Epithelial cell of umbilical artery (primary cell): ENCODE results near the gene RBM33. TPM values are rescaled to one million over a fixed set of nuclear protein-coding genes. Genes with fewer than 3 reads are reported as not detected.

ENCODE experiments used
- total RNA-seq: library from RNA; depleted of rRNA; stranded (reverse); fragments of >200 nt; gene quantifications from 2 replicates; pipeline ENCODE4 v1.2.3, GENCODE V29; 2014

Gene RBM33
- total RNA-seq, result 15.3 and 27.8 TPM in 2 replicates

GRCh38 chr7:155644178-155644970 is at the start of gene RBM33:
RBM33 (plus strand) TSS chr7:155644661; CDS start chr7:155644877, 216 bp downstream.

DNA sequence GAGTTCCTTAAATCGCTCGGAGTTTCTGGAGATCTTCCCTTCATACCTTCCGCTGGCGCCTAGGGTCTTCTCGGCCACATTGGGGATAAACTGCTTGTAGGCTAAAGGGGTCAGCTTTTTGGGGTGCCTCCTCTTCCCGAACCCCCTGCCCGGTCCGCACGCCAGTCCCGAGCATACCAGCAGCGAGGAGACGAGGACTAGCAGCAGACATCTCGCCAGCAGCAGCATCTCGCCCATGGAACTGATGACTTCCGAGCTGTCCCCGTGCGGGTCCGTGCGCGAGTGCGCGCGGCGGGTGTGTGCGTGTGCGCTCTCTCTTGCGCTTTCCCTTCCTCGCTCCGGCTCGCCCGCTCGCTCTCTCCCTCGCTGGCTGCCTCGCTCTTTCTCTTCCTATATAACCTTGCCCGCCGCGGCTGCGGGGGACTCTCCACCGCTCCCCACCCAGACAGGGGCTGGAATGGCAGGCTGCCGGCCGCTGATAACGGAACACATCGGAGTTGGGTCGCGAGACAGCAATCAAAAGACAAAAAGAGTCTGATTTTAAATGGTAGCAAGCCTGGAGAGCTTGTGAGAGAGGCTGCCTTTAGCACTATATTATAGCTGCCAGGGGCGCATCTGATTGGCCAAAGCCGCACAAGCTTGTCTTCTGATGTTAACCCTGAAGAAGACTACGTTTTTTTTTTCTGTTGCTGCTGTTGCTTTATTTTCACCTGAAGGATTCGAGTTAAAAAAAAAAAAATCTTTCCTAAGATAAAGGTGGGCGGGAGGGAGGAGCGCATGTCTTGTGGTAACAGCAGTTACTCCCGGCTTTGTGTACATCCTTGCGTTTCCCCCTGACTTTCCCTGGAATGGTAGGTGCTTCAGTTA is 167.7 kb downstream of the RBM33 start, which contains the start of gene SHH:
SHH (minus strand) TSS at position 569 of the 867 bp plus-strand sequence; CDS start at position 228, 341 bp downstream.

Other genes starting within 250 kb of the RBM33 start
- gene EN2, start 186.5 kb upstream of the RBM33 start, total RNA-seq, result under 0.01 TPM in 1 of 2 replicates, not detected in the other
- gene CNPY1, start 98.1 kb upstream of the RBM33 start, total RNA-seq, result not detected in 2 replicates
- under 0.01 TPM in 1 of 2 replicates, not detected in the other for gene SHH, start 167.8 kb downstream of the RBM33 start, total RNA-seq